Heart left ventricle (tissue), 13 donors: ENCODE results near the gene DNAAF8.

Experiments
- CTCF ChIP-seq, 12 donors: fragments of 200-600 bp; sonication (generic) in 4 of 12; IDR thresholded peaks; one replicate each; pipeline versions ENCODE4 v1.5.0 to v1.8.0; 2018 to 2022; ENCODE audit warnings: antibody characterized with exemption in 12 of 12, mild to moderate bottlenecking in 5 of 12
- POLR2A ChIP-seq, 2 donors: fragments of 450-650 bp; IDR thresholded peaks; one replicate each; pipeline ENCODE4 v1.6.1; 2017; ENCODE audit warnings: antibody characterized with exemption in 2 of 2, mild to moderate bottlenecking in 2 of 2, moderate library complexity in 2 of 2
- donor health status: ischemic (EF 13 %, LVEDD 7.1; RV severe dilation, severe dysfunction).
- donor health status: DM: no; HTN: yes; CAD: no.
- donor health status: DM: no; HTN: no; CAD: no.
- donor health status: ischemic (EF 25% LVEDD 6.9; RV normal size, moderate dysfunction).
- donor health status: ischemic (EF 25% LVEDD 5.7; RV mildly dilated, moderate dysfunction).
- donor health status: ischemic (EF 35%, LVEDD 5.7; RV mildly dilated, moderate dysfunction).
- donor health status: nonischemic (EF 11% LVEDD 7.7; RV severe dilation, severe dysfunction).
- donor health status: DM: yes; HTN: yes; CAD: no.
- donor health status: PGD.
- donor health status: ischemic (EF 29% LVEDD 5.4; RV normal size, mild dysfunction).
- donor health status: nonischemic (EF 23%, LVEDD 6.1; RV moderate dilation, normal function).

GRCh38 chr16:4700380-4700996, 33.8 kb upstream of the DNAAF8 start:
- TF ChIP-seq CTCF (IDR thresholded peaks at IDR 0.05) (no peak), POLR2A (IDR thresholded peaks at IDR 0.05) (no peak)
